PC-3 (cell line): ENCODE results near the gene VPS13A. TPM values are rescaled to one million over a fixed set of nuclear protein-coding genes. Genes with fewer than 3 reads are reported as not detected.

Experiments
- ATAC-seq: fragments of 200-7000 bp; cut with Tn5 transposase; 2 replicates; pipeline ENCODE4 v1.9.1; 2020; ENCODE audit warnings: mild to moderate bottlenecking, moderate library complexity
- BruUV-seq: library from RNA; stranded (reverse); fragments of 400-500 nt; replicated peaks from 2 replicates; lab custom pipeline; 2021; lab: Mats Ljungman, UMichigan
- CTCF ChIA-PET: fragments of 300-600 bp; sonication (Branson Sonifier 250); formaldehyde crosslinking; loops from one replicate; lab custom pipeline; 2022; ENCODE audit warnings: antibody characterized with exemption; lab: Charles Lee
- POLR2A ChIA-PET: fragments of 300-600 bp; sonication (Branson Sonifier 250); formaldehyde crosslinking; loops from one replicate; lab custom pipeline; 2022; ENCODE audit warnings: antibody characterized with exemption; ENCODE audit not compliant: unreplicated experiment; lab: Charles Lee
- DNase-seq: peaks from one replicate; pipeline ENCODE4 v3.0.0-alpha.2; 2015
- H2AFZ ChIP-seq: fragments of 300-600 bp; sonication (generic); 2 replicates; pipeline ENCODE4 v1.6.0; 2016; ENCODE audit warnings: antibody characterized with exemption, low read length
- H3F3A ChIP-seq: fragments of 300-600 bp; sonication (generic); one replicate; pipeline ENCODE4 v1.6.0; 2017; ENCODE audit warnings: antibody characterized with exemption, low read length, control low read depth, mild to moderate bottlenecking; ENCODE audit not compliant: unreplicated experiment
- H3K27ac ChIP-seq: fragments of 300-600 bp; sonication (generic); 2 replicates; pipeline ENCODE4 v1.5.1; 2016; ENCODE audit warnings: mild to moderate bottlenecking, low read length
- H3K27me3 ChIP-seq: fragments of 300-600 bp; sonication (generic); 2 replicates; pipeline ENCODE4 v1.6.1; 2016; ENCODE audit warnings: low read length, mixed read lengths
- H3K36me3 ChIP-seq: fragments of 300-600 bp; sonication (generic); 2 replicates; pipeline ENCODE4 v1.6.1; 2016; ENCODE audit warnings: low read depth, mixed run types, low read length, mixed read lengths
- H3K4me1 ChIP-seq: fragments of 300-600 bp; sonication (generic); 2 replicates; pipeline ENCODE4 v1.5.1; 2016; ENCODE audit warnings: low read length; ENCODE audit not compliant: insufficient read depth
- H3K4me2 ChIP-seq: fragments of 300-600 bp; sonication (generic); 2 replicates; pipeline ENCODE4 v1.6.0; 2016; ENCODE audit warnings: low read length
- H3K4me3 ChIP-seq: fragments of 300-600 bp; sonication (generic); 2 replicates; pipeline ENCODE4 v1.5.1; 2016; ENCODE audit warnings: mild to moderate bottlenecking, low read length, mixed read lengths
- H3K79me2 ChIP-seq: fragments of 300-600 bp; sonication (generic); 2 replicates; pipeline ENCODE4 v1.6.1; 2017; ENCODE audit warnings: low read length, mixed read lengths
- H3K9ac ChIP-seq: fragments of 300-600 bp; sonication (generic); 2 replicates; pipeline ENCODE4 v1.6.0; 2016; ENCODE audit warnings: mild to moderate bottlenecking, low read length
- H3K9me2 ChIP-seq: fragments of 300-600 bp; sonication (generic); replicated peaks from 2 replicates; pipeline ENCODE4 v1.6.1; 2016; ENCODE audit warnings: mixed run types, low read length, mixed read lengths
- H3K9me3 ChIP-seq: fragments of 300-600 bp; sonication (generic); 2 replicates; pipeline ENCODE4 v1.6.1; 2016; ENCODE audit warnings: low read length, mixed read lengths
- H4K20me1 ChIP-seq: fragments of 300-600 bp; sonication (generic); 2 replicates; pipeline ENCODE4 v1.6.1; 2016; ENCODE audit warnings: low read length, mixed read lengths
- EZH2 ChIP-seq: fragments of 300-600 bp; sonication (generic); IDR thresholded peaks from one replicate; pipeline ENCODE4 v1.6.1; 2017; ENCODE audit warnings: antibody characterized with exemption, mild to moderate bottlenecking, low read length; ENCODE audit not compliant: unreplicated experiment
- EZH2phosphoT487 ChIP-seq: fragments of 300-600 bp; sonication (generic); IDR thresholded peaks from 2 replicates; pipeline ENCODE4 v1.6.1; 2018; ENCODE audit warnings: mild to moderate bottlenecking, antibody characterized with exemption, low read length, borderline replicate concordance
- intact Hi-C: fragments of 100-400 bp; cut with micrococcal nuclease; formaldehyde crosslinking; loops from 2 replicates; pipeline ENCODE4 v1.9.0; 2023
- total RNA-seq: library from RNA; depleted of rRNA; stranded (reverse); fragments of >200 nt; gene quantifications from 2 replicates; pipeline ENCODE4 v1.2.3, GENCODE V29; 2014
- TF ChIP-seq, protein P1 (sequence below): fragments of 300-600 bp; sonication (generic); conservative IDR thresholded peaks from 2 replicates; pipeline ENCODE4 v1.5.1; 2017; ENCODE audit warnings: antibody characterized with exemption, low read depth, mild to moderate bottlenecking, low read length

VPS13A gene
- total RNA-seq, 1 experiment from 2014 or later, result 17.5 TPM

GRCh38 chr9:77284616-77285015 lies 107.3 kb downstream of the VPS13A start:
- Histone ChIP-seq H3K9ac (no peak overlapping the region), H3K9me2 (no peaks in the 10 kb centered on the region), H3K27me3 (no peaks in the 10 kb centered on the region), H4K20me1 (no peaks in the 10 kb centered on the region), H2AFZ (no peak overlapping the region), H3K36me3 (no peaks in the 10 kb centered on the region), H3K79me2 (no peaks in the 10 kb centered on the region), H3K4me1 (no peaks in the 10 kb centered on the region), H3K4me2 (no peak overlapping the region), H3K27ac (no peak overlapping the region), H3F3A (no peaks in the 10 kb centered on the region), H3K9me3 (no peaks in the 10 kb centered on the region), H3K4me3 (no peak overlapping the region)
- POLR2A ChIA-PET, result no interaction called here
- BruUV-seq, result no TSS peak
- ATAC-seq, result no peak
- no peak for DNase-seq
- CTCF ChIA-PET, result no interaction called here
- intact Hi-C loops, result no loop called here
- TF ChIP-seq, protein P1, sequence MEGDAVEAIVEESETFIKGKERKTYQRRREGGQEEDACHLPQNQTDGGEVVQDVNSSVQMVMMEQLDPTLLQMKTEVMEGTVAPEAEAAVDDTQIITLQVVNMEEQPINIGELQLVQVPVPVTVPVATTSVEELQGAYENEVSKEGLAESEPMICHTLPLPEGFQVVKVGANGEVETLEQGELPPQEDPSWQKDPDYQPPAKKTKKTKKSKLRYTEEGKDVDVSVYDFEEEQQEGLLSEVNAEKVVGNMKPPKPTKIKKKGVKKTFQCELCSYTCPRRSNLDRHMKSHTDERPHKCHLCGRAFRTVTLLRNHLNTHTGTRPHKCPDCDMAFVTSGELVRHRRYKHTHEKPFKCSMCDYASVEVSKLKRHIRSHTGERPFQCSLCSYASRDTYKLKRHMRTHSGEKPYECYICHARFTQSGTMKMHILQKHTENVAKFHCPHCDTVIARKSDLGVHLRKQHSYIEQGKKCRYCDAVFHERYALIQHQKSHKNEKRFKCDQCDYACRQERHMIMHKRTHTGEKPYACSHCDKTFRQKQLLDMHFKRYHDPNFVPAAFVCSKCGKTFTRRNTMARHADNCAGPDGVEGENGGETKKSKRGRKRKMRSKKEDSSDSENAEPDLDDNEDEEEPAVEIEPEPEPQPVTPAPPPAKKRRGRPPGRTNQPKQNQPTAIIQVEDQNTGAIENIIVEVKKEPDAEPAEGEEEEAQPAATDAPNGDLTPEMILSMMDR, result no peak
- TF ChIP-seq EZH2 (no peak), EZH2phosphoT487 (no peak)

GRCh38 chr9:77290373-77290772 lies 113.0 kb downstream of the VPS13A start:
- Histone ChIP-seq H3F3A (no peaks in the 10 kb centered on the region), H3K9ac (no peak overlapping the region), H3K27ac (no peak overlapping the region), H3K79me2 (no peaks in the 10 kb centered on the region), H2AFZ (no peak overlapping the region), H4K20me1 (no peaks in the 10 kb centered on the region), H3K9me3 (no peaks in the 10 kb centered on the region), H3K36me3 (no peaks in the 10 kb centered on the region), H3K4me1 (no peaks in the 10 kb centered on the region), H3K4me2 (no peak overlapping the region), H3K9me2 (no peaks in the 10 kb centered on the region), H3K27me3 (no peaks in the 10 kb centered on the region), H3K4me3 (no peak overlapping the region)
- BruUV-seq, result no TSS peak
- CTCF ChIA-PET, result no interaction called here
- intact Hi-C loops, result no loop called here
- ATAC-seq, result no peak
- POLR2A ChIA-PET, result no interaction called here
- no peak for TF ChIP-seq EZH2phosphoT487
- TF ChIP-seq, protein P1, result no peak
- DNase-seq, result no peak

DNA sequence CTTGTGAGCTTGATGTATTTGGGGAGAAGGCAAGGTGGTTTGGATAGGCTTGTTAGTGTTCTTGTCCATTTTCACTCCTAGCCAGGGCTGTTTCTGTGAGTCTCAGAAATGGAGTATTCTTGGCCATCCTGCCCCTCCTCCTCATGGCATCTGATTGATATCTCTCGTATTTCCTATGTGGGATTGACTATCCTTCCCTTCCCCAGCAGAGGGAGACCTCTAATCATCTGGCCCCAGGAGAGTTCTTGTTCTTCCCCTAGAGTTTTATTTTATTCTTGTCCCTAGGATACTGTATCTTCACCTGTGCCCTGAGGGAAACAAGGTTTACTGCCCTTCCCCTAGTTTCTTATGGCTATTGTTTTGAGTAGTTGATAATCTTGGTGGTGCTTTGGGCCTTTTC lies 114.4 kb downstream of the VPS13A start:
- Histone ChIP-seq H3K4me1 (no peaks in the 10 kb centered on the region), H3K79me2 (no peaks in the 10 kb centered on the region), H3K27ac (no peak overlapping the region), H3K4me2 (no peak overlapping the region), H3K9me2 (no peaks in the 10 kb centered on the region), H4K20me1 (no peaks in the 10 kb centered on the region), H2AFZ (no peak overlapping the region), H3K9me3 (no peaks in the 10 kb centered on the region), H3K36me3 (no peaks in the 10 kb centered on the region), H3K27me3 (no peaks in the 10 kb centered on the region), H3K9ac (no peak overlapping the region), H3K4me3 (no peak overlapping the region), H3F3A (no peaks in the 10 kb centered on the region)
- intact Hi-C loops, result no loop called here
- no TSS peak for BruUV-seq
- ChIA-PET POLR2A (no interaction called here), CTCF (no interaction called here)
- ATAC-seq (peak; percentile 82), DNase-seq (peak; percentile 51)
- no peak for TF ChIP-seq EZH2
- TF ChIP-seq EZH2phosphoT487, result no peak
- TF ChIP-seq, protein P1, result peak; percentile 66
